Activated CD8-positive, alpha-beta T cell treated with anti-CD3 and anti-CD28 coated beads for 36 hours (primary cell): ENCODE data around the gene TRAK1. TPM values are rescaled to one million over a fixed set of nuclear protein-coding genes. Genes with fewer than 3 reads are reported as not detected.

Experiments used
- ATAC-seq: fragments of 200-7000 bp; cut with Tn5 transposase; one replicate; pipeline ENCODE4 v1.10.0; 2021; ENCODE audit warnings: mild to moderate bottlenecking, moderate library complexity
- CTCF ChIA-PET: fragments of 350-600 bp; sonication (Branson Sonifier 250); formaldehyde crosslinking; loops from one replicate; lab custom pipeline; 2021; ENCODE audit warnings: antibody characterized with exemption; lab: Charles Lee
- POLR2A ChIA-PET: fragments of 350-600 bp; sonication (Branson Sonifier 250); formaldehyde crosslinking; loops from one replicate; lab custom pipeline; 2021; ENCODE audit warnings: antibody characterized with exemption; lab: Charles Lee
- DNase-seq: peaks from one replicate; pipeline ENCODE4 v3.0.0-alpha.2; 2020
- H3K27ac Mint-ChIP-seq: one replicate; pipeline ENCODE4 v1.8.0; 2021; ENCODE audit warnings: mild to moderate bottlenecking, mixed read lengths
- H3K27me3 Mint-ChIP-seq: one replicate; pipeline ENCODE4 v1.8.0; 2021; ENCODE audit warnings: mixed read lengths
- H3K36me3 Mint-ChIP-seq: one replicate; pipeline ENCODE4 v1.8.0; 2021; ENCODE audit warnings: low read depth, mixed read lengths
- H3K4me1 Mint-ChIP-seq: one replicate; pipeline ENCODE4 v1.8.0; 2021; ENCODE audit warnings: low read depth, mixed read lengths
- H3K4me3 Mint-ChIP-seq: one replicate; pipeline ENCODE4 v1.8.0; 2021; ENCODE audit warnings: mild to moderate bottlenecking, moderate library complexity, mixed read lengths
- H3K9me3 Mint-ChIP-seq: one replicate; pipeline ENCODE4 v1.8.0; 2021; ENCODE audit warnings: mixed read lengths
- CTCF ChIP-seq: fragments of 200-600 bp; IDR thresholded peaks from one replicate; pipeline ENCODE4 v1.8.0; 2022; ENCODE audit warnings: antibody characterized with exemption, mild to moderate bottlenecking
- intact Hi-C: fragments of 100-400 bp; cut with micrococcal nuclease; formaldehyde crosslinking; loops from one replicate; pipeline ENCODE4 v1.10.0; 2022
- total RNA-seq, 2 experiments: library from RNA; stranded (reverse); gene quantifications; one replicate each; pipeline ENCODE4 v1.2.3, GENCODE V29; 2021

The TRAK1 gene
- total RNA-seq, 2 experiments from 2014 or later = 24.1 to 24.3 TPM

GRCh38 chr3:42230860-42231259 is 139.7 kb downstream of the TRAK1 start:
- TF ChIP-seq CTCF = no peak
- ChIA-PET POLR2A (no interaction called here), CTCF (interaction anchor here (1.5 kb wide), 1 partner anchor 212 kb away, joined by 4 read pairs; no protein-coding TSS in a partner anchor)
- ATAC-seq = no peak
- DNase-seq = no peak
- no peak overlapping the region for H3K27ac Mint-ChIP-seq
- peaks cover 7% of the 10 kb centered on the region for H3K27me3 Mint-ChIP-seq
- H3K4me3 Mint-ChIP-seq = no peak overlapping the region
- H3K9me3 Mint-ChIP-seq = no peaks in the 10 kb centered on the region
- intact Hi-C loops = loop anchor here (5.0 kb wide), 1 partner anchor 211 kb away; no protein-coding TSS in a partner anchor
- peaks cover 1% of the 10 kb centered on the region for H3K36me3 Mint-ChIP-seq
- H3K4me1 Mint-ChIP-seq = no peaks in the 10 kb centered on the region

- intact Hi-C loops = no loop called here
- Mint-ChIP-seq H3K4me1 (no peaks in the 10 kb centered on the region), H3K4me3 (no peak overlapping the region), H3K9me3 (peaks cover 9% of the 10 kb centered on the region), H3K27me3 (peaks cover 17% of the 10 kb centered on the region), H3K27ac (no peak overlapping the region), H3K36me3 (peaks cover 4% of the 10 kb centered on the region)
- ATAC-seq (no peak), DNase-seq (no peak)
- ChIA-PET CTCF (no interaction called here), POLR2A (no interaction called here)
- TF ChIP-seq CTCF = no peak
Observed at GRCh38 chr3:42235532-42235931, 144.4 kb downstream of the TRAK1 start.

- Mint-ChIP-seq H3K27ac (no peak overlapping the region), H3K4me1 (no peaks in the 10 kb centered on the region), H3K9me3 (peaks cover 9% of the 10 kb centered on the region), H3K36me3 (peaks cover 4% of the 10 kb centered on the region), H3K27me3 (peaks cover 17% of the 10 kb centered on the region), H3K4me3 (no peak overlapping the region)
- intact Hi-C loops = no loop called here
- no peak for TF ChIP-seq CTCF
- CTCF ChIA-PET = interaction anchor here (2.5 kb wide), 1 partner anchor 11 kb away, joined by 9 read pairs; no protein-coding TSS in a partner anchor
- DNase-seq (no peak), ATAC-seq (no peak)
- POLR2A ChIA-PET = no interaction called here
Observed at GRCh38 chr3:42236611-42237010, 145.5 kb downstream of the TRAK1 start.

GRCh38 chr3:42246091-42246490 is 154.9 kb downstream of the TRAK1 start:
- Mint-ChIP-seq H3K27ac (no peak overlapping the region), H3K27me3 (peaks cover 2% of the 10 kb centered on the region), H3K4me3 (no peak overlapping the region), H3K9me3 (no peaks in the 10 kb centered on the region), H3K4me1 (peaks cover 3% of the 10 kb centered on the region), H3K36me3 (no peaks in the 10 kb centered on the region)
- no peak for TF ChIP-seq CTCF
- intact Hi-C loops = loop anchor here (10.0 kb wide), 1 partner anchor 289 kb away; no protein-coding TSS in a partner anchor
- CTCF ChIA-PET = interaction anchor here (1.1 to 5.5 kb wide), 6 partner anchors 17 to 534 kb away, joined by 3 to 139 read pairs (median 8); no protein-coding TSS in a partner anchor
- POLR2A ChIA-PET = no interaction called here
- DNase-seq (no peak), ATAC-seq (no peak)

- Mint-ChIP-seq H3K4me1 (peaks cover 3% of the 10 kb centered on the region), H3K36me3 (no peaks in the 10 kb centered on the region), H3K9me3 (no peaks in the 10 kb centered on the region), H3K27ac (no peak overlapping the region), H3K4me3 (no peak overlapping the region), H3K27me3 (peaks cover 2% of the 10 kb centered on the region)
- POLR2A ChIA-PET = no interaction called here
- peak; percentile 70 for ATAC-seq
- intact Hi-C loops = loop anchor here (1.0 to 10.0 kb wide), 2 partner anchors 196 to 287 kb away; no protein-coding TSS in a partner anchor
- peak; percentile 94 for TF ChIP-seq CTCF
- CTCF ChIA-PET = interaction anchor here (0.6 to 5.5 kb wide), 68 partner anchors 10 to 527 kb away, joined by 3 to 139 read pairs (median 4); partner anchors contain the start of gene VIPR1
- peak; percentile 75 for DNase-seq
Observed at GRCh38 chr3:42247576-42248027, 156.4 kb downstream of the TRAK1 start.
